Stomach (tissue), 4 donors: ENCODE data around the gene LTB4R.

Source experiments
- POLR2A ChIP-seq, 4 donors: fragments of 450-650 bp; IDR thresholded peaks; one replicate each; pipeline ENCODE4 v1.6.1; 2016; ENCODE audit warnings: antibody characterized with exemption in 4 of 4, control low read depth in 2 of 4, mild to moderate bottlenecking in 1 of 4, moderate library complexity in 1 of 4
- POLR2AphosphoS5 ChIP-seq, 3 donors: sonication (generic); formaldehyde crosslinking; IDR thresholded peaks; one replicate each; pipeline ENCODE4 v1.6.1; 2016; ENCODE audit warnings: antibody characterized with exemption in 3 of 3
- TF ChIP-seq, protein P1 (sequence below), 7 experiments: fragments of 450-650 bp in 4 of 7; fragments of 200-600 bp in 3 of 7; sonication (generic) in 3 of 7; IDR thresholded peaks; one replicate each; pipeline ENCODE4 v1.5.1; 2016 to 2019; ENCODE audit warnings: antibody characterized with exemption in 7 of 7, control low read depth in 2 of 7, mild to moderate bottlenecking in 1 of 7

DNA sequence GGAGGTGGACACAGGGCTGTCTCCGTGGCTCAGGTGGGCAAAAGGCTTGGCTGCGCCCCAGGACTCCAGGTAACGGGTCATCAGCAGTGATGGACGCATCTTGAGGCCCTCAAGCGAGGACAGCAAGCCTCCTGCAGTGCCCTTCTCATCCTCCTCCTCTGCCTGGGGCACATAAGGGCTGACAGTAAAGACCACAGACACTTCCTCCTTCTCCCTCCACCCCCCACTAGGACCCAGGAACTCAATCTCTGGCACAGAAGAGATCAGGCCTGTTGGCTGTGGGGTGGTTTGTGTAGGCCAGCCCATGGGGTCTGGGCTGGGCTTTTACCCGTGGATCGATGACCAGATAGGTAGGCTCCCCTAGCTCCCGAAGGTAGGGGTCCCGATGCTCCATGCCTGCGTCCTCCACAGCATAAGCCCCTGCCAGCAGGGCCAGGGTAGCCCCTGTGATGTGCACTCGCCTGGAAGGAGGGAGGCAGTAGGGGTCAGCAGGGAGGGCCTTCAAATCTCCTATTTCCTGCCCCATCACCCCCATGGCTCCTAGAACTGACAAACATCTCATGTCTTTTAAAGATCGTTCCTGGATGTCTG lies 17.9 kb downstream of the LTB4R start:
- TF ChIP-seq, protein P1, sequence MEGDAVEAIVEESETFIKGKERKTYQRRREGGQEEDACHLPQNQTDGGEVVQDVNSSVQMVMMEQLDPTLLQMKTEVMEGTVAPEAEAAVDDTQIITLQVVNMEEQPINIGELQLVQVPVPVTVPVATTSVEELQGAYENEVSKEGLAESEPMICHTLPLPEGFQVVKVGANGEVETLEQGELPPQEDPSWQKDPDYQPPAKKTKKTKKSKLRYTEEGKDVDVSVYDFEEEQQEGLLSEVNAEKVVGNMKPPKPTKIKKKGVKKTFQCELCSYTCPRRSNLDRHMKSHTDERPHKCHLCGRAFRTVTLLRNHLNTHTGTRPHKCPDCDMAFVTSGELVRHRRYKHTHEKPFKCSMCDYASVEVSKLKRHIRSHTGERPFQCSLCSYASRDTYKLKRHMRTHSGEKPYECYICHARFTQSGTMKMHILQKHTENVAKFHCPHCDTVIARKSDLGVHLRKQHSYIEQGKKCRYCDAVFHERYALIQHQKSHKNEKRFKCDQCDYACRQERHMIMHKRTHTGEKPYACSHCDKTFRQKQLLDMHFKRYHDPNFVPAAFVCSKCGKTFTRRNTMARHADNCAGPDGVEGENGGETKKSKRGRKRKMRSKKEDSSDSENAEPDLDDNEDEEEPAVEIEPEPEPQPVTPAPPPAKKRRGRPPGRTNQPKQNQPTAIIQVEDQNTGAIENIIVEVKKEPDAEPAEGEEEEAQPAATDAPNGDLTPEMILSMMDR (IDR thresholded peaks at IDR 0.05), result no peak
- TF ChIP-seq POLR2A (IDR thresholded peaks at IDR 0.05), result no peak
- TF ChIP-seq POLR2AphosphoS5 (IDR thresholded peaks at IDR 0.05), result no peak
